Colonic mucosa (tissue), 4 donors: ENCODE data around the gene DISP2. TPM values are rescaled to one million over a fixed set of nuclear protein-coding genes. Genes with fewer than 3 reads are reported as not detected.

Experiments
- DNase-seq: peaks from one replicate; pipeline ENCODE4 v3.0.0-alpha.2; 2020
- H3K27ac ChIP-seq: fragments of 200-600 bp; one replicate; pipeline ENCODE4 v1.8.0; 2021
- H3K27me3 ChIP-seq: fragments of 200-600 bp; one replicate; pipeline ENCODE4 v1.8.0; 2021
- H3K36me3 ChIP-seq: fragments of 200-600 bp; one replicate; pipeline ENCODE4 v1.8.0; 2021
- H3K4me1 ChIP-seq: fragments of 200-600 bp; one replicate; pipeline ENCODE4 v1.8.0; 2021; ENCODE audit warnings: mild to moderate bottlenecking
- H3K4me3 ChIP-seq: fragments of 200-600 bp; one replicate; pipeline ENCODE4 v1.8.0; 2021
- H3K9ac ChIP-seq, 2 donors: one replicate each; pipeline ENCODE4 v1.7.0; 2013; ENCODE audit warnings: control low read depth in 2 of 2, low read depth in 2 of 2, low read length in 2 of 2
- H3K9me3 ChIP-seq: fragments of 200-600 bp; one replicate; pipeline ENCODE4 v1.8.0; 2021
- intact Hi-C: fragments of 100-400 bp; cut with DNase I; formaldehyde crosslinking; loops from one replicate; pipeline ENCODE4 v1.14.1; 2022
- total RNA-seq, 2 donors: library from RNA; stranded (reverse); fragmentation: NEBNext Ultra II Directional in 1 of 2; extraction: Animal tissue kit (Norgen Biotek cat#: 25700) in 1 of 2; gene quantifications; one replicate each; pipeline ENCODE4 v1.2.1, GENCODE V29; 2021
- TF ChIP-seq, protein P1 (sequence below): fragments of 200-600 bp; IDR thresholded peaks from one replicate; pipeline ENCODE4 v1.8.0; 2022; ENCODE audit warnings: antibody characterized with exemption, mild to moderate bottlenecking
- donor health status: healthy.
- donor health status: DM: no; HTN: no; CAD: no.
- donor health status: DM: no; HTN: no; CAD: no.

Gene DISP2
- total RNA-seq, 2 donors from 2014 or later = 12.6 to 16.3 TPM

DNA sequence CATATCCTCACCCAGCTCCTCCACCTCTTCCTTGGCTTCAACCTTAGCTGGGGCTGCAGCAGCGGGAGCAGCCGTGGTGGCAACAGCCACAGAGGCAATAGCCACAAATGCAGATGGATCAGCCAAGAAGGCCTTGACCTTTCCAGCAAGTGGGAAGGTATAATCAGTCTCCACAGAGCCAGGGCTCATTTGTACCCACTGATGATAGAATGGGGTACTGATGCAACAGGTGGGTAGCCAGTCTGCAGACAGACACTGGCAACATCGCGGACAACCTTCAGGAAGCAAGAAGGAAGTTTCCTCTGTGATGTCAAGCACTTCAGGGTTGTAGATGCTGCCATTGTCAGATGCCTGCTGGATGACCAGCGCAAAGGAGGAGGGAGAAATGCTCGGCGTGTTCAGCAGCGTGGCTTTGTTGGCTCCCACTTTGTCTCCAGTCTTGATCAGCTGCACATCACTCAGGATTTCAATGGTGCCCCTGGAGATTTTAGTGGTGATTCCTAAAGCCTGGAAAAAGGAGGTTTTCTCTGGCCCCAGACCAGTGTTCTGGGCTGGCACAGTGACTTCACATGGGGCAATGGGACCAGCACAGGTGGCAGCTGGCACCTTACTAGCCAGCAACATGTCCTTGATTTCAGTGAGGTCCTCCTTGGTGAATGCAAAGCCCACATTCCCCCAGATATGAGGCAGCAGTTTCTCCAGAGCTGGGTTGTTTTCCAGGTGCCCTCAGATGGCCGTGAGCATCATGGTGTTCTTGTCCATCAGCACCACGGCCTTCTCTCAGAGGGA, 45.5 kb upstream of the DISP2 start:
- TF ChIP-seq, protein P1, sequence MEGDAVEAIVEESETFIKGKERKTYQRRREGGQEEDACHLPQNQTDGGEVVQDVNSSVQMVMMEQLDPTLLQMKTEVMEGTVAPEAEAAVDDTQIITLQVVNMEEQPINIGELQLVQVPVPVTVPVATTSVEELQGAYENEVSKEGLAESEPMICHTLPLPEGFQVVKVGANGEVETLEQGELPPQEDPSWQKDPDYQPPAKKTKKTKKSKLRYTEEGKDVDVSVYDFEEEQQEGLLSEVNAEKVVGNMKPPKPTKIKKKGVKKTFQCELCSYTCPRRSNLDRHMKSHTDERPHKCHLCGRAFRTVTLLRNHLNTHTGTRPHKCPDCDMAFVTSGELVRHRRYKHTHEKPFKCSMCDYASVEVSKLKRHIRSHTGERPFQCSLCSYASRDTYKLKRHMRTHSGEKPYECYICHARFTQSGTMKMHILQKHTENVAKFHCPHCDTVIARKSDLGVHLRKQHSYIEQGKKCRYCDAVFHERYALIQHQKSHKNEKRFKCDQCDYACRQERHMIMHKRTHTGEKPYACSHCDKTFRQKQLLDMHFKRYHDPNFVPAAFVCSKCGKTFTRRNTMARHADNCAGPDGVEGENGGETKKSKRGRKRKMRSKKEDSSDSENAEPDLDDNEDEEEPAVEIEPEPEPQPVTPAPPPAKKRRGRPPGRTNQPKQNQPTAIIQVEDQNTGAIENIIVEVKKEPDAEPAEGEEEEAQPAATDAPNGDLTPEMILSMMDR = no peak
- intact Hi-C loops = loop anchor here (5.0 kb wide), 1 partner anchor 35 kb away; no protein-coding TSS in a partner anchor

DNA sequence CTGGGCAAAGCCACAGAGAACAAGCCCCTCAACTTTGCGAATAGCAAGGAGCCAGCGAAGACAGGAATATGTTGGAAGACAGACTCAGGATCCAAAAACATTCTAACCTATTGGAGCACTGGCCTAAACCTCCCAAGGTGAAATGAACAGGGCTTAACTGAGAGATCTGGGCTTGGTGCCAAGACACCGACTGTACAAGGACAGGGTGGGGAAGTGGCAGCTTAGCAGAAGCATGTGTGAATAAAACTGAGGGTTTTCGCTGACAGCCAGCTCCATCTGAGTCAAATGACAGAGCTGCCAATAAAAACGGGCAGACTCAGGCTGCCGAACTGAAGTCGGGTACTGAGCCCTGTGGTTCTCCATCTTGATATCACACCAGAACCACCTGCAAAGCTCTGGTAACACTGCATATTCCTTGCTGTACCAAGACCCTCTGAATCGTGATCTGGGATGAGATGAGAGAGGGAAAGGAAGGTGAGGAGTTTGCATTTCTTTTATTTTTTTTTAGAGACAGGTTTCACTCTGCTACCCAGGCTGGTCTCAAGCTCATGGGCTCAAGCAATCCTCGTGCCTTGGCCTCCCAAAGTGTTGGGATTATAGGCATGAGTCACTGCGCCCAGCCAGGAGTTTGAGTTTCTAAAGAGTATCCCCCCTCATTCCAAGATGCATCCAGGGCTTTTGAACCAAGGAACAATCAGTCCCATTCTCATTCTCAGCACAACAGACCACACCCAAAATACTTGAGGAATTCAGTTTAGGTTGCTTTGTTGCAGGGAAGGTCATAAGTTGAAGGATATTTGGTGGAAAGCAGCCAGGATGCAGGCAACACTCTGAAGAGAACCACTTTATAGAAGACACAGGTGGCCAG, 44.3 kb upstream of the DISP2 start:
- intact Hi-C loops = loop anchor here (5.0 kb wide), 1 partner anchor 36 kb away; no protein-coding TSS in a partner anchor
- peak; percentile 87 for DNase-seq
- TF ChIP-seq, protein P1 = no peak

More for the DNA sequence above, 45.5 kb upstream of the DISP2 start:
- no peak overlapping the region for H3K4me3 ChIP-seq
- no peak overlapping the region for H3K9ac ChIP-seq
- no peaks in the 10 kb centered on the region for H3K36me3 ChIP-seq
- no peaks in the 10 kb centered on the region for H3K9me3 ChIP-seq
- no peak overlapping the region for H3K27ac ChIP-seq
- no peaks in the 10 kb centered on the region for H3K27me3 ChIP-seq
- no peaks in the 10 kb centered on the region for H3K4me1 ChIP-seq
- DNase-seq = no peak

DNA sequence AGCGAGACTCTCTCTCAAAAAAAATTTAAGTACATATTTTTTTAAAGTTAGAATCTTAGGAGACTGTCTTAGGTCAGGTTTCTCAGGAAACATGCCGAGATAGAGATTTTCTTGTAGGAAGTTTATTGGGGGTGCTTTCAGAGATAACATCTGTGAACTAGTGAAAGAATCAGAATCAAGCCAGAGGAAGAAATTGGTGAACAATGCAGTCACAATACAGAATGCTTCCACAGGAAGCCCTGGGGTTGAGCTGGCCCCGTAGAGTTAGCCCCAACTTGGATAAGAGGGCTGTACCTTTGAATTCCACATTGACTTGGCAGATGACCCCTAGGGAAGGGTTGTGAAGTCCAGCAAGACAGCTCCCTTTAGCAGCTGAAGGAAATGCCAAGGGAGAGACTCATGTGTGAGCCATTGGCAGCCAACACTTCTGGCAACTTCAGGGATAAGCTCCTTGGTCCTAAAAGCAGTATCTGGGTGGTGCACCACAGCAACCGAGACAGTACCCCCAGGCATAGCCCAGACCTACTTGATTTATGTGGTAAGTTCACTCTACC, 43.2 kb upstream of the DISP2 start:
- no peaks in the 10 kb centered on the region for H3K9me3 ChIP-seq
- TF ChIP-seq, protein P1 = no peak
- H3K36me3 ChIP-seq = no peaks in the 10 kb centered on the region
- intact Hi-C loops = loop anchor here (5.0 kb wide), 1 partner anchor 37 kb away; no protein-coding TSS in a partner anchor
- DNase-seq = no peak
- H3K4me1 ChIP-seq = no peaks in the 10 kb centered on the region
- no peak overlapping the region for H3K4me3 ChIP-seq
- H3K27me3 ChIP-seq = no peaks in the 10 kb centered on the region
- no peak overlapping the region for H3K9ac ChIP-seq
- no peak overlapping the region for H3K27ac ChIP-seq

More for the DNA sequence above, 44.3 kb upstream of the DISP2 start:
- Histone ChIP-seq H3K4me1 (no peaks in the 10 kb centered on the region), H3K4me3 (no peak overlapping the region), H3K36me3 (no peaks in the 10 kb centered on the region), H3K9me3 (no peaks in the 10 kb centered on the region), H3K9ac (no peak overlapping the region), H3K27ac (no peak overlapping the region), H3K27me3 (no peaks in the 10 kb centered on the region)

DNA sequence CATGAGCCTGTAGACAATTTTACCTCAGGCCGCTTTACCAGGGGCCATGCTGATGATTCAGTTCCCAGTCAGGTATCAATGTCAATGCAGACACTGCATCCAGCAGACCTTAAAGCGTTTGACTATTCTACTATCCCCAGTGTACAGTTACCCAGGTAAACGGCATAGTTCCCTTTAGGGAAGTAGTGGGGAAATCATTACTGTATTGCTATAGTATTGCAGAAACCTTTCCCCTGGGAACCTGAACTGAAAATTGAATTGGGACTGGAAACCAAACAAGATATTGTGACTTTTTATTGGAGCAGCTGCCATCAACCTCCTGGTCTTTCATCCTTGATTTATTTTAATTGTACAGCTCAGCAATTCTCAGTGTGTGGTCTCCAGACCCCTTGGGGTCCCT, 41.1 kb upstream of the DISP2 start:
- intact Hi-C loops = no loop called here
- Histone ChIP-seq H3K27ac (no peak overlapping the region), H3K9me3 (no peaks in the 10 kb centered on the region), H3K27me3 (no peaks in the 10 kb centered on the region), H3K4me3 (no peak overlapping the region), H3K36me3 (no peaks in the 10 kb centered on the region), H3K4me1 (no peaks in the 10 kb centered on the region), H3K9ac (no peak overlapping the region)
- DNase-seq = no peak
- TF ChIP-seq, protein P1 = no peak

DNA sequence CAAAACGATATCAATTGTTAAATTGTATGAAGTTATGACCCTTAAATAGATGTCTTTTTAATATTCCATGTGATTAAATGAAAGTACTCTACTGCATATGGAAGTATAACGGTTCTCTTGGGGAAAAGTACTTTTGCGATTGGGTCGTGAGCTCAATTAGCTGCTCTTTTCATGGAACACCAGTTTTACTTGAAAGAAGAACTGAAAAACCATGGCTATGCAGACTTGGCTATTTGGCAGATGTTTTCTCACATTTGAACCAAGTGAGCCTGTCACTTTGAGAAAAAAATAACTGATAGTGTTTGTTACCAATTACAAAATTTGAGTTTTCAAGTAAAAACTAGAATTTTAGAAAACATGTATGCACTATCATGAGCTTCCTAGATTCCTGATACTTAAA, 40.4 kb upstream of the DISP2 start:
- Histone ChIP-seq H3K4me3 (no peak overlapping the region), H3K9ac (no peak overlapping the region), H3K4me1 (peaks cover under 1% of the 10 kb centered on the region), H3K27me3 (no peaks in the 10 kb centered on the region), H3K36me3 (no peaks in the 10 kb centered on the region), H3K9me3 (no peaks in the 10 kb centered on the region), H3K27ac (no peak overlapping the region)
- intact Hi-C loops = no loop called here
- TF ChIP-seq, protein P1 = no peak
- DNase-seq = no peak
